ENCODE results near the gene DNAH6.

GRCh38 chr2:84703831-84704230 lies 187.5 kb downstream of the DNAH6 start:
- TF ChIP-seq POLR2A (IDR thresholded peaks at IDR 0.05) (no peak), CTCF (IDR thresholded peaks at IDR 0.05) (no peak), POLR2AphosphoS5 (IDR thresholded peaks at IDR 0.05) (no peak)

Measured in transverse colon (tissue), 4 donors.